ENCODE data around the gene HSPA4L. TPM values are rescaled to one million over a fixed set of nuclear protein-coding genes. Genes with fewer than 3 reads are reported as not detected.

The HSPA4L gene
- total RNA-seq, 4 donors from 2014 or later, result 8.2 to 12.5 (median 8.7) TPM

DNA sequence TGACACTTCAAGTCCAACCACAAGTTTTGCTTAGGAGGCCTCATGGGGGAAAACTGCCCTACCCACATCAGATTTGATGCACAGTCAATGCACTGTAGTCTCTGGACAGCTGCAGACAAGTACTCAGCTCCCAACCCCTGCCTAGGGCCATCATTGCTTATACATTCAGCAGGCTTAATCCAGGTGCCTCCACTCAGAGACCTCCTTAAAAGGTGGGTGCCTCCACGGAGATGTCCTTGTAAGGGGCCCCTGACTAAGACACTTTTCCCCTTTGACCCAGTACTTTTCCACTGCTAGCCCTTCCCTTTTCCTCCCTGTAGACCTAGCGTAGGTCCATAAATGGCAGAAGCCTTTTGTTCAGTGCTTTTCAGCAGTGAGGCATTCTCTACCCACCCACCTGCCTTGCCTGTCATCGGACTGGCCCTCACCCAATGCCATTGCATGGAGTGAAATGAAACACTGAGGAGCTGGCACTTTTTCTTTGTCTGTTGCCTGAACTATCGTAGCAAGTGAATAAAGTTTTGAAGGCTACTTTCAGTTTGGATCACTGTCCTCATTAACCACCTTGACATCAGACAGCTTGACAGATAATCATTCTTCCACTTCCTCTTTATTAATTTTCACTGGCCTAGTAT lies 74.8 kb downstream of the HSPA4L start:
- WGBS, 2 donors (ENCODE audit: low coverage in 1 of 2), result 60 to 81% methylated on average over 3 to 4 of the region's 4 CpGs
- Histone ChIP-seq H3K4me3 (no peak overlapping the region), H3K27me3 (no peaks in the 10 kb centered on the region), H3K4me1 (peaks cover 0 to 5% (median 0%) of the 10 kb centered on the region in 3 donors), H3K36me3 (no peaks in the 10 kb centered on the region), H3K9me3 (peaks cover 0 to 12% (median 0%) of the 10 kb centered on the region in 3 donors), H3K27ac (no peak overlapping the region)
- no peak for ATAC-seq
- TF ChIP-seq POLR2A (IDR thresholded peaks at IDR 0.05), result no peak
- TF ChIP-seq, protein P1, sequence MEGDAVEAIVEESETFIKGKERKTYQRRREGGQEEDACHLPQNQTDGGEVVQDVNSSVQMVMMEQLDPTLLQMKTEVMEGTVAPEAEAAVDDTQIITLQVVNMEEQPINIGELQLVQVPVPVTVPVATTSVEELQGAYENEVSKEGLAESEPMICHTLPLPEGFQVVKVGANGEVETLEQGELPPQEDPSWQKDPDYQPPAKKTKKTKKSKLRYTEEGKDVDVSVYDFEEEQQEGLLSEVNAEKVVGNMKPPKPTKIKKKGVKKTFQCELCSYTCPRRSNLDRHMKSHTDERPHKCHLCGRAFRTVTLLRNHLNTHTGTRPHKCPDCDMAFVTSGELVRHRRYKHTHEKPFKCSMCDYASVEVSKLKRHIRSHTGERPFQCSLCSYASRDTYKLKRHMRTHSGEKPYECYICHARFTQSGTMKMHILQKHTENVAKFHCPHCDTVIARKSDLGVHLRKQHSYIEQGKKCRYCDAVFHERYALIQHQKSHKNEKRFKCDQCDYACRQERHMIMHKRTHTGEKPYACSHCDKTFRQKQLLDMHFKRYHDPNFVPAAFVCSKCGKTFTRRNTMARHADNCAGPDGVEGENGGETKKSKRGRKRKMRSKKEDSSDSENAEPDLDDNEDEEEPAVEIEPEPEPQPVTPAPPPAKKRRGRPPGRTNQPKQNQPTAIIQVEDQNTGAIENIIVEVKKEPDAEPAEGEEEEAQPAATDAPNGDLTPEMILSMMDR (IDR thresholded peaks at IDR 0.05), result no peak
- TF ChIP-seq POLR2AphosphoS5 (IDR thresholded peaks at IDR 0.05), result no peak
- TF ChIP-seq EP300 (IDR thresholded peaks at IDR 0.05), result no peak

GRCh38 chr4:127857641-127858040 lies 75.5 kb downstream of the HSPA4L start:
- no peak overlapping the region for H3K27ac ChIP-seq
- peaks cover 0 to 10% (median 0%) of the 10 kb centered on the region in 3 donors for H3K9me3 ChIP-seq
- H3K27me3 ChIP-seq, result no peaks in the 10 kb centered on the region
- no peak overlapping the region for H3K4me3 ChIP-seq
- no peaks in the 10 kb centered on the region for H3K36me3 ChIP-seq
- ATAC-seq, result no peak
- WGBS, 2 donors (ENCODE audit: low coverage in 1 of 2), result 100% methylated on average over 1 of the region's 1 CpG
- TF ChIP-seq, protein P1 (IDR thresholded peaks at IDR 0.05), result no peak
- TF ChIP-seq EP300 (IDR thresholded peaks at IDR 0.05) (no peak), POLR2AphosphoS5 (IDR thresholded peaks at IDR 0.05) (no peak), POLR2A (IDR thresholded peaks at IDR 0.05) (no peak)
- peaks cover 0 to 5% (median 0%) of the 10 kb centered on the region in 3 donors for H3K4me1 ChIP-seq

- no peaks in the 10 kb centered on the region for H3K36me3 ChIP-seq
- H3K4me1 ChIP-seq, result peaks cover 0 to 12% (median 2%) of the 10 kb centered on the region in 3 donors
- H3K4me3 ChIP-seq, result no peak overlapping the region
- no peak for ATAC-seq
- no peaks in the 10 kb centered on the region for H3K9me3 ChIP-seq
- no peaks in the 10 kb centered on the region for H3K27me3 ChIP-seq
- TF ChIP-seq POLR2A (IDR thresholded peaks at IDR 0.05) (no peak), EP300 (IDR thresholded peaks at IDR 0.05) (no peak), POLR2AphosphoS5 (IDR thresholded peaks at IDR 0.05) (no peak)
- TF ChIP-seq, protein P1 (IDR thresholded peaks at IDR 0.05), result no peak
- 95 to 100% methylated on average over 2 of the region's 2 CpGs for WGBS, 2 donors (ENCODE audit: low coverage in 1 of 2)
- H3K27ac ChIP-seq, result no peak overlapping the region
Observed at GRCh38 chr4:127868196-127868595, 86.1 kb downstream of the HSPA4L start.

- no peak for ATAC-seq
- TF ChIP-seq POLR2A (IDR thresholded peaks at IDR 0.05) (no peak), POLR2AphosphoS5 (IDR thresholded peaks at IDR 0.05) (no peak), EP300 (IDR thresholded peaks at IDR 0.05) (no peak)
- TF ChIP-seq, protein P1 (IDR thresholded peaks at IDR 0.05), result no peak
- Histone ChIP-seq H3K27ac (peak overlapping the region in 1 of 4 donors; percentile 16), H3K27me3 (no peaks in the 10 kb centered on the region), H3K9me3 (no peaks in the 10 kb centered on the region), H3K4me3 (no peak overlapping the region), H3K36me3 (no peaks in the 10 kb centered on the region), H3K4me1 (peaks cover 0 to 12% (median 2%) of the 10 kb centered on the region in 3 donors)
Observed at GRCh38 chr4:127870281-127870680, 88.2 kb downstream of the HSPA4L start.

DNA sequence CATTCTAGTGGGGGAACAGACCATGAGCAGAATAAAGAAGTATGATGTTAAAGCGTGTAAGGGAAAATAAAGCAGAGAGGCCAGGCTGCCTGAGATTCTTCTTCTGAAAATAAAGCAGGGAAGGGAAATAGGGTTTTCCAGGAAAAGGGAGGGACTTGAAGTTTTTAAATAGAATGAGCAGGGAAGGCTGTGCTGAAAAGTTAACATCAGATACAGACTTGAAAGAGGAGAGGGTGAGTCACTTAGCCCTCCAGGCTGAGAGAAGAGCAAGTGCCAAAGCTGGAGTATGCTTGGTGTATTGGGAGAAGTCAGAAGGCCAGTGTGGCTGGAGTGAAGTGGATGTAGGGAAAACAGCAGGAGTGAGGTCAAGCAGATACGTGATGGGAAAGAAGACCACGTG lies 88.6 kb downstream of the HSPA4L start:
- Histone ChIP-seq H3K27ac (peak overlapping the region in 1 of 4 donors; percentile 16), H3K27me3 (no peaks in the 10 kb centered on the region), H3K4me1 (peaks cover 0 to 12% (median 2%) of the 10 kb centered on the region in 3 donors), H3K36me3 (no peaks in the 10 kb centered on the region), H3K9me3 (no peaks in the 10 kb centered on the region), H3K4me3 (no peak overlapping the region)
- no peak for ATAC-seq
- TF ChIP-seq, protein P1 (IDR thresholded peaks at IDR 0.05), result no peak
- TF ChIP-seq EP300 (IDR thresholded peaks at IDR 0.05), result no peak
- no peak for TF ChIP-seq POLR2AphosphoS5 (IDR thresholded peaks at IDR 0.05)
- TF ChIP-seq POLR2A (IDR thresholded peaks at IDR 0.05), result no peak
- WGBS, 2 donors (ENCODE audit: low coverage in 1 of 2), result 9 to 26% methylated on average over 3 of the region's 3 CpGs
